Upper lobe of left lung (tissue), 6 donors: Measurements from ENCODE around the gene MSANTD1. TPM values are rescaled to one million over a fixed set of nuclear protein-coding genes. Genes with fewer than 3 reads are reported as not detected.
A peak's percentile ranks its signal among the peaks of the same experiment; 100 is the strongest.

Source experiments
- ATAC-seq, 2 donors: fragments of 200-7000 bp; cut with Tn5 transposase; one replicate each; pipeline ENCODE4 v1.9.1; 2022; ENCODE audit warnings: mild to moderate bottlenecking in 2 of 2, moderate library complexity in 2 of 2; ENCODE audit not compliant: low FRiP score in 2 of 2
- DNase-seq, 2 donors: peaks; one replicate each; pipeline ENCODE4 v3.0.0-alpha.2; 2019 to 2020
- H3K27ac ChIP-seq, 4 donors: fragments of 200-600 bp; sonication (generic); one replicate each; pipeline ENCODE4 v1.5.1; 2016 to 2019
- H3K27me3 ChIP-seq, 4 donors: fragments of 200-600 bp; sonication (generic); one replicate each; pipeline ENCODE4 v1.5.1; 2017 to 2019
- H3K36me3 ChIP-seq, 4 donors: fragments of 200-600 bp; sonication (generic); one replicate each; pipeline ENCODE4 v1.5.1; 2016 to 2019
- H3K4me1 ChIP-seq, 4 donors: fragments of 200-600 bp; sonication (generic); one replicate each; pipeline ENCODE4 v1.5.1; 2018 to 2019
- H3K4me3 ChIP-seq, 4 donors: fragments of 200-600 bp; sonication (generic); one replicate each; pipeline ENCODE4 v1.5.1; 2017 to 2019; ENCODE audit warnings: mild to moderate bottlenecking in 2 of 4, moderate library complexity in 1 of 4
- H3K9me3 ChIP-seq, 4 donors: fragments of 200-600 bp; sonication (generic); one replicate each; pipeline ENCODE4 v1.5.1; 2018 to 2019
- CTCF ChIP-seq, 6 experiments: fragments of 450-650 bp in 4 of 6; fragments of 200-600 bp in 2 of 6; sonication (generic) in 2 of 6; IDR thresholded peaks; one replicate each; pipeline ENCODE4 v1.5.1; 2016 to 2019; ENCODE audit warnings: antibody characterized with exemption in 6 of 6
- EP300 ChIP-seq, 4 donors: sonication (generic); formaldehyde crosslinking; IDR thresholded peaks; one replicate each; pipeline ENCODE4 v1.5.1; 2017; ENCODE audit warnings: antibody characterized with exemption in 4 of 4, control low read depth in 2 of 4
- POLR2A ChIP-seq, 4 donors: fragments of 450-650 bp; IDR thresholded peaks; one replicate each; pipeline ENCODE4 v1.5.1; 2016 to 2017; ENCODE audit warnings: antibody characterized with exemption in 4 of 4, mild to moderate bottlenecking in 2 of 4
- POLR2AphosphoS5 ChIP-seq, 2 donors: sonication (generic); formaldehyde crosslinking; IDR thresholded peaks; one replicate each; pipeline ENCODE4 v1.5.1; 2017; ENCODE audit warnings: antibody characterized with exemption in 2 of 2
- WGBS, 2 donors: methylation state at CpG; one replicate each; pipeline ENCODE4 v1.1.5; 2017 to 2018; 5-methylcytosine and 5-hydroxymethylcytosine counted together
- total RNA-seq, 6 donors: library from RNA; depleted of rRNA in 4 of 6; stranded (reverse); fragments of >200 nt in 4 of 6; gene quantifications; one replicate each; pipeline versions ENCODE4 v1.1.0 to v1.2.1, GENCODE V29; 2016 to 2021
- donor health status: DM: no; HTN: no; CAD: no; lungs with moderate emphysema.
- donor health status: DM: no; HTN: yes; CAD: no; lungs with severe emphysema.

Gene MSANTD1
- total RNA-seq, 6 donors from 2014 or later: 1.00 to 7.3 (median 1.8) TPM

GRCh38 chr4:3285558-3286334 lies 36.8 kb downstream of the MSANTD1 start:
- H3K4me3 ChIP-seq: no peak overlapping the region
- H3K9me3 ChIP-seq: no peaks in the 10 kb centered on the region
- H3K27ac ChIP-seq: no peak overlapping the region
- peak in 1 of 2 donors; percentile 74 for ATAC-seq
- TF ChIP-seq EP300 (IDR thresholded peaks at IDR 0.05): no peak
- no peak for TF ChIP-seq POLR2A (IDR thresholded peaks at IDR 0.05)
- no peak for TF ChIP-seq CTCF (IDR thresholded peaks at IDR 0.05)
- no peak for TF ChIP-seq POLR2AphosphoS5 (IDR thresholded peaks at IDR 0.05)
- 62% methylated on average over 36 of the region's 38 CpGs; no CpG with 5 or more reads in 1 of the 2 donors for WGBS, 2 donors
- H3K27me3 ChIP-seq: no peaks in the 10 kb centered on the region
- H3K36me3 ChIP-seq: no peaks in the 10 kb centered on the region
- peak; percentile 41 to 74 for DNase-seq
- H3K4me1 ChIP-seq: peaks cover 0 to 23% (median 4%) of the 10 kb centered on the region in 4 donors

- H3K4me1 ChIP-seq: peaks cover 5 to 31% (median 11%) of the 10 kb centered on the region in 4 donors
- DNase-seq: peak in 1 of 2 donors; percentile 15
- H3K36me3 ChIP-seq: no peaks in the 10 kb centered on the region
- H3K27ac ChIP-seq: no peak overlapping the region
- H3K27me3 ChIP-seq: no peaks in the 10 kb centered on the region
- 79 to 82% methylated on average over 30 to 32 of the region's 32 CpGs for WGBS, 2 donors
- H3K4me3 ChIP-seq: no peak overlapping the region
- no peak for ATAC-seq
- TF ChIP-seq EP300 (IDR thresholded peaks at IDR 0.05) (no peak), POLR2AphosphoS5 (IDR thresholded peaks at IDR 0.05) (no peak), POLR2A (IDR thresholded peaks at IDR 0.05) (no peak), CTCF (IDR thresholded peaks at IDR 0.05) (no peak)
- H3K9me3 ChIP-seq: no peaks in the 10 kb centered on the region
Observed at GRCh38 chr4:3286335-3287175, 37.6 kb downstream of the MSANTD1 start.

GRCh38 chr4:3287271-3287971 lies 38.5 kb downstream of the MSANTD1 start:
- Histone ChIP-seq H3K4me3 (no peak overlapping the region), H3K27me3 (no peaks in the 10 kb centered on the region), H3K27ac (no peak overlapping the region), H3K4me1 (peaks cover 5 to 40% (median 16%) of the 10 kb centered on the region in 4 donors), H3K9me3 (no peaks in the 10 kb centered on the region), H3K36me3 (no peaks in the 10 kb centered on the region)
- no peak for DNase-seq
- TF ChIP-seq POLR2AphosphoS5 (IDR thresholded peaks at IDR 0.05) (no peak), POLR2A (IDR thresholded peaks at IDR 0.05) (no peak), EP300 (IDR thresholded peaks at IDR 0.05) (no peak), CTCF (IDR thresholded peaks at IDR 0.05) (no peak)
- ATAC-seq: no peak
- 72 to 75% methylated on average over 14 of the region's 14 CpGs for WGBS, 2 donors

- no peak overlapping the region for H3K4me3 ChIP-seq
- H3K36me3 ChIP-seq: no peaks in the 10 kb centered on the region
- ATAC-seq: no peak
- WGBS, 2 donors: 88 to 90% methylated on average over 11 to 23 of the region's 24 CpGs
- no peak overlapping the region for H3K27ac ChIP-seq
- no peaks in the 10 kb centered on the region for H3K27me3 ChIP-seq
- no peaks in the 10 kb centered on the region for H3K9me3 ChIP-seq
- no peak for TF ChIP-seq EP300 (IDR thresholded peaks at IDR 0.05)
- no peak for TF ChIP-seq POLR2AphosphoS5 (IDR thresholded peaks at IDR 0.05)
- TF ChIP-seq CTCF (IDR thresholded peaks at IDR 0.05): no peak
- TF ChIP-seq POLR2A (IDR thresholded peaks at IDR 0.05): no peak
- peaks cover 5 to 40% (median 16%) of the 10 kb centered on the region in 4 donors for H3K4me1 ChIP-seq
- DNase-seq: peak in 1 of 2 donors; percentile 72
Observed at GRCh38 chr4:3287972-3288570, 39.1 kb downstream of the MSANTD1 start.
